Small intestine (tissue), 7 donors: ENCODE measurements around the gene RASL10A. TPM values are rescaled to one million over a fixed set of nuclear protein-coding genes. Genes with fewer than 3 reads are reported as not detected.

Experiments used
- DNase-seq, 2 donors: peaks; one replicate each; pipeline versions ENCODE4 v3.0.0 to v3.0.0-alpha.2; 2013
- FAIRE-seq: peaks from 2 replicates; lab custom pipeline; 2012; peaks lifted over from hg19 to GRCh38; lab: Jason Lieb, UNC
- H3K27ac ChIP-seq, 3 donors: one replicate each; pipeline ENCODE4 v1.5.1; 2013; ENCODE audit warnings: low read length in 2 of 3, mild to moderate bottlenecking in 2 of 3, control low read depth in 1 of 3, inconsistent platforms in 1 of 3, low read depth in 1 of 3, moderate library complexity in 1 of 3
- H3K27me3 ChIP-seq, 3 donors: one replicate each; pipeline ENCODE4 v1.6.1; 2013; ENCODE audit warnings: low read length in 3 of 3, inconsistent platforms in 1 of 3; ENCODE audit not compliant: control insufficient read depth in 3 of 3, insufficient read depth in 3 of 3
- H3K36me3 ChIP-seq, 3 donors: one replicate each; pipeline ENCODE4 v1.6.1; 2013; ENCODE audit warnings: low read length in 3 of 3, inconsistent platforms in 1 of 3, low read depth in 1 of 3, mild to moderate bottlenecking in 1 of 3, moderate library complexity in 1 of 3; ENCODE audit not compliant: control insufficient read depth in 3 of 3, insufficient read depth in 2 of 3
- H3K4me1 ChIP-seq, 3 donors: one replicate each; pipeline ENCODE4 v1.6.1; 2013; ENCODE audit warnings: low read length in 2 of 3, inconsistent platforms in 1 of 3, low read depth in 1 of 3, mild to moderate bottlenecking in 1 of 3, moderate library complexity in 1 of 3; ENCODE audit not compliant: control insufficient read depth in 3 of 3, insufficient read depth in 2 of 3
- H3K4me3 ChIP-seq, 3 donors: one replicate each; pipeline ENCODE4 v1.5.1; 2013; ENCODE audit warnings: low read length in 3 of 3, control low read depth in 1 of 3, inconsistent platforms in 1 of 3, low read depth in 1 of 3, mild to moderate bottlenecking in 1 of 3, moderate library complexity in 1 of 3
- H3K9me3 ChIP-seq, 2 donors: one replicate each; pipeline ENCODE4 v1.6.1; 2013; ENCODE audit warnings: low read depth in 1 of 2, low read length in 1 of 2; ENCODE audit not compliant: control insufficient read depth in 2 of 2, insufficient read depth in 1 of 2
- WGBS, 3 donors: extraction: QIAGEN DNeasy Blood & Tissue Kit; methylation state at CpG; one replicate each; pipeline ENCODE4 v1.1.7; 2013; 5-methylcytosine and 5-hydroxymethylcytosine counted together
- polyA plus RNA-seq, 4 donors: library from polyadenylated mRNA; stranded (reverse) in 3 of 4; unstranded in 1 of 4; fragments of 200-250 nt in 3 of 4; fragments of 120-200 nt in 1 of 4; gene quantifications; one replicate each; pipeline versions ENCODE4 v1.2.1 to v1.2.3, GENCODE V29; 2013
- donor health status: healthy with polysubstance abuse.
- donor health status: control.
- donor health status: control.
- donor health status: Bipolar disorder and iron deficiency.
- donor health status: healthy.

The RASL10A gene
- polyA plus RNA-seq, 4 donors = 0.74 to 4.1 (median 3.8) TPM

DNA sequence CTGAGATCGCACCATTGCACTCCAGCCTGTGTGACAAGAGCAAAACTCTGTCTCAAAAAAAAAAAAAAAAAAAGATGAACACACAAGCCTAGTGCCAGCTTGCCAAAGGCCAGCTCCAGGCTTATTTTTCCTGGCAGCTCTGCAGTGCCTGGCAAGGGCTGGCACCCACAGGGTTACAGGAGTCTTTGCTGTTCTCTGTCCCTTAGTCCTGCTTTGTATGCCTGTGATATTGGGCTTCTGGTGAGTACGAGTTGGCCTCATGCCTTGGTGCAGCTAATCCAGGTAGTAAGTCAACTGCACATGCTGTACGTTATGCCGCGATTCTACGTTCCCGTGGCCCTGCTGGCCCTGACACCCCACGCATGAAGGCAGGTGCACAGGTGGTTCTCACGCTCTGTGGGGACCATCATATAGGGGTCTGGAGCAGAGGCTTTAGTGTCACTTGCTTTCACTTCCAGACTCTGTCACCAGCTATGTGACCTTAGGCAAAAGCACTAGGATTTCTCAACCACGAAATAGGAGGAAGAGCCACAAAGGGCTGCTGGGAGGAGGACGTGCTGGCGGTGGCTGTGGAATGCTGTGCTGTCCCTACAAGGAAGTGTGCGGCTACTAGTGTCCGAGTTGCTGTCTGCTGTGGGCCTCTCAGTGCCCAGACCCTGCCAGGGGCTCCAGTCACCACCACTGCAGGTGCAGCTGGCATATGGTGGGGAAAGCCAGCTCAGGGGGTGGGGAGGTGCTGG lies 21.4 kb upstream of the RASL10A start:
- Histone ChIP-seq H3K4me3 (no peak overlapping the region), H3K36me3 (peaks cover 18 to 100% (median 37%) of the 10 kb centered on the region in 3 donors), H3K27me3 (no peaks in the 10 kb centered on the region), H3K9me3 (no peaks in the 10 kb centered on the region), H3K27ac (no peak overlapping the region), H3K4me1 (no peaks in the 10 kb centered on the region)
- no peak for FAIRE-seq
- no peak for DNase-seq
- 89 to 90% (median 89%) methylated on average over 14 of the region's 14 CpGs for WGBS, 3 donors

DNA sequence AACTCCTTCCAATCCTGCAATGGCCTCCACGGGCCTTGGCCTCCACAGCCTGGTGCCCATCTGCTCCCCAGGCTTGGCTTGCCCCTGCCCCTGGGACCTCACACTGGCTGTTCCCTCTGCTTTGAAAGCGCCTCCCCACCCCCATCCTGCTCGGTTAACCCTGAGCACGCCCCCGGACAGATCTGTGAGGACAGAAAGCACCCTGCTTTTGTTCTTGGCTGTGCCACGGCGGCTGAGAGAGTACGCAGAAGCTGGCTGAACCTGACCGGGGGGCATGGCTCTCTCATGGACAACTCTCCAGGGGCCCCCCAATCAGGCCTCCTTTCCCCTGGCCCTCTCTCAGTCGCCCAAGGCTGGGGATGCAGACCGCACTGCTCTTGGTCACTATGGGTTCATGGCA lies 20.2 kb upstream of the RASL10A start:
- Histone ChIP-seq H3K27me3 (no peaks in the 10 kb centered on the region), H3K4me3 (no peak overlapping the region), H3K27ac (no peak overlapping the region), H3K9me3 (no peaks in the 10 kb centered on the region), H3K36me3 (peaks cover 15 to 100% (median 39%) of the 10 kb centered on the region in 3 donors), H3K4me1 (no peaks in the 10 kb centered on the region)
- 91 to 96% (median 92%) methylated on average over 11 of the region's 11 CpGs for WGBS, 3 donors
- DNase-seq (no peak), FAIRE-seq (no peak)

DNA sequence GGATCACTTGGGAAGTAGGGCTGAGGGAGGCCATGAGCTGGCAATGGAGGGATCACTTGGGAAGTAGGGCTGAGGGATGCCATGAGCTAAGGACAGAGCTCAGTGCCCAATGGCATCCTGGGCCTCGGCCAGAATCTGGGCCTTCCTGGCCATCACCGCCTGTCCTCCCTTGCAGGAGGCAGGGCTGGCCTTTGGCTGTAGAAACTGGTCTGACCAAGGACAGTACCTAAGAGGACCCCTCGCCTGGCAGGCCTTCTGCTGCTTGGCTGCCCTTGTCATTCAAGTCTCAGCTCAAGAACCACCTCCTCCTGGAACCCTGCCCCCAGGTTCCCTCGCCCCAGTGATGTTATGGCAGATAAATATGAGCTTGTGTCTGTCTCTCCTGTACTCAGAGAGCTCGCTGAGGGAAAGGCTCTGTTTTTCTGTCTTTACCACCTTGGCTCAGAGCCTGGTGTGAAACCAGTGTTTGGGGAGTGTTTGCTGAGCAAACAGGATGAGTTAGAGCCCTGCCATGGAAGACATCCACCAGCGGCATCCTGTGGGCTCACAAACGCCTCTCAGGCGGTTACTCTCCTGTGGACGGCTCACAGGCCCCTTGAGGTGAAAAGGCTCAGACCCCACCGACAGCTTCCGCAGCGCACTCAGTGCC lies 19.3 kb upstream of the RASL10A start:
- Histone ChIP-seq H3K36me3 (peaks cover 20 to 100% (median 33%) of the 10 kb centered on the region in 3 donors), H3K4me1 (no peaks in the 10 kb centered on the region), H3K27me3 (no peaks in the 10 kb centered on the region), H3K4me3 (no peak overlapping the region), H3K9me3 (no peaks in the 10 kb centered on the region), H3K27ac (no peak overlapping the region)
- FAIRE-seq (no peak), DNase-seq (no peak)
- 89 to 96% (median 94%) methylated on average over 10 to 12 of the region's 12 CpGs for WGBS, 3 donors

DNA sequence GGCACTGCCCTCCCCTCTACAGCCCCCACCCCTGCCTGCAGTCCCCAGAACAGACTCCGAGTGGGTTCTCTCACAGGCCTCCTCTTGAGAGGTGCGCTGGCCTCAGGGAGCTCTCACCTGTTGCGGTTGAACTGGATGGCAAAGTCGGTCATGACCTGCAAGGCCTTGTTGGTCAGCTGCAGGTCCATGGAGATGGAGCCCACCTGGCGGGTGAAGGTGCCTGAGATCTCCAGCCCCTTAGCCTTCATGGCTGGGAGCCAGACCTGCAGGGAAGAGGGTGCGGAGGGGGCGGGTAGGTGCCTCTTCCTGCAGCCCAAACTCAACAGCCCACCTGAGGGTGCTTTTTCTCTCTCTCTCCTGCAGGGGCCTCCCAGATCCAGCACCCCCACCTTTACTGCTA lies 18.7 kb upstream of the RASL10A start:
- no peak for DNase-seq
- Histone ChIP-seq H3K27ac (no peak overlapping the region), H3K4me1 (no peaks in the 10 kb centered on the region), H3K9me3 (no peaks in the 10 kb centered on the region), H3K36me3 (peaks cover 19 to 100% (median 35%) of the 10 kb centered on the region in 3 donors), H3K4me3 (no peak overlapping the region), H3K27me3 (no peaks in the 10 kb centered on the region)
- FAIRE-seq = no peak
- 96 to 97% (median 97%) methylated on average over 7 of the region's 7 CpGs for WGBS, 3 donors

DNA sequence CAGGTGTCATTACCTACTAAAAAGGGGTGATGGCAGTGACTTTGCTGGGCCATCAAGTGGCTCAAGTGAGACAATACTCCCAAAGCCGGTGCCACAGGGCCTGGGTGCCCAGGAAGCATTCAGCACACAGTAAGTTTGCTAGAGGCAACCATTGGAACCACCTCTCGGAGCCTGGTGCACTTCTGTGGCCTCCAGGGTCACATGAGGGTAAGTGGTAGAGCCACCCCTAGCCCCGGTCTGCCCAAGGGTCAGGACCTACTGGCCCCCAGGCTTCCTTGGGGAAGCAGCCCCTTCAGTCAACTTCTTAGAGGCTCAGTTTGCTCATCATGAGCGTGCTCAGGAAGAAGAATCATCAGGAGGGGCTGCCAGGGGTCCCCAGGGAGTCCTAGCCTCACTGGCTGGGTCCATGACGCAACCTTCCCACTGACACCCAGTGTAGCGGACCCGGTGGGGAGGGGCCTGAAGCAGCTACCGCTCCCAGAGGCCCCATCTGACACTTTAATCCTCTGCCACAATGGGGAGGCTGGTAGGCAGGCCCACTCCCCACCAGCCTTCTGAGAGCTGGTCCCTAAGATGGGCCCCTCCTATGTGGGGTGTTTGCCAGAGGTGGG lies 17.5 kb upstream of the RASL10A start:
- DNase-seq (no peak), FAIRE-seq (no peak)

DNA sequence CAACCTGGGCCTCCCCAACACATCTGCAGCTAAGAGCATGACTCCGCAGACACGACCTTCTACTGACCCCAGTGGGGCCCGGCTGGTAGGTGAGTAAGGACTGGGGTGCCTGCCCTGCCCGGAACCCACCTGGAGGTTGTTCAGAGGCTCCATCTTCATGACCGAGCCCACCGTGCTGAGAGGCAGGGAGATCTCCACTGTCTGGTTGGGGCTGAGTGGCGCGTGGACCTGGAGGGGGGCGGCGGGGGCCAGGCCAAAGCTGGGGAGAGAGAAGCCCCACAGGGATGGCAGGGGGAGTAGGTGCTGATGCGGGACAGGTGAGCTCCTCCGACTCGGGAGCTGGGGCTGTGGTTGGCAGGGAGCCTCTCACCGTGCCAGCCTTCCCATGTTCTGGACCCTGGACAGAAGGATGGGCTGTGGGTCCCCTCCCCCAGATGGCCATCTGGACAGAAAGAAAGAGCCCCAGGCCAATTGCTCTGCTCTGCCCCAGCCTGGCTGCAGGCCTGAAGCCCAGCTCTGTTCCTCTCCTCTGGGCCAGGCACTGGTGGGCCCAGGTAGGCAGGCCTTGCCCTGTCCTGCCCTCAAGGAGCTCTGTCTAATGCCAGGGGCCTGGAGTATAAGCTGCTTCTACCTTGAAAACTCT lies 16.3 kb upstream of the RASL10A start:
- Histone ChIP-seq H3K4me3 (no peak overlapping the region), H3K9me3 (no peaks in the 10 kb centered on the region), H3K27ac (no peak overlapping the region), H3K36me3 (peaks cover 26 to 100% (median 29%) of the 10 kb centered on the region in 3 donors), H3K4me1 (no peaks in the 10 kb centered on the region), H3K27me3 (no peaks in the 10 kb centered on the region)
- 85 to 88% (median 87%) methylated on average over 12 to 14 of the region's 14 CpGs for WGBS, 3 donors
- DNase-seq (no peak), FAIRE-seq (no peak)

More for the DNA sequence above, 17.5 kb upstream of the RASL10A start:
- H3K9me3 ChIP-seq = no peaks in the 10 kb centered on the region
- no peaks in the 10 kb centered on the region for H3K4me1 ChIP-seq
- no peak overlapping the region for H3K4me3 ChIP-seq
- H3K27me3 ChIP-seq = no peaks in the 10 kb centered on the region
- H3K27ac ChIP-seq = no peak overlapping the region
- peaks cover 19 to 100% (median 29%) of the 10 kb centered on the region in 3 donors for H3K36me3 ChIP-seq
- WGBS, 3 donors = 93 to 97% (median 97%) methylated on average over 8 of the region's 8 CpGs

DNA sequence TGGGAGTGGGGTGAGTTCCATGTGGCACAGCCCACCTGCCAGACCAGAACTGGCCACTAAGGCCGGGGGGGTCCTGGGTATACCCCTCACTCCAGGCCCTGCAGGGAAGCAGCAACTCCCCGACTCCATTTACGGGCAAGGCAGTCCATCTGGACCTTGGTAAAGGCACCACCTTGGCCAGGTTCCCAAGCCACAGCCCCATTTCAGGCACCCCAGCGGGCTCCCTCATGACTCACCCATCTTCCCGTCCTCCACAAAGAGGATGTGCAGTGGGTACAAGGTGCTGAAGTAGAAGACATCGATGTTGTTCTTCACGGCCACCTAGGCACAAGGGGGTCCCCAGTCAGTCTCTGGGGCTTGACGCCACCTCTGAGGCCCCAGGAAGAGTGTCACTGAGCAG lies 15.7 kb upstream of the RASL10A start:
- FAIRE-seq = no peak
- H3K4me3 ChIP-seq = no peak overlapping the region
- peaks cover 26 to 100% (median 30%) of the 10 kb centered on the region in 3 donors for H3K36me3 ChIP-seq
- no peak overlapping the region for H3K27ac ChIP-seq
- no peaks in the 10 kb centered on the region for H3K9me3 ChIP-seq
- H3K4me1 ChIP-seq = no peaks in the 10 kb centered on the region
- no peaks in the 10 kb centered on the region for H3K27me3 ChIP-seq
- no peak for DNase-seq
- 83 to 89% (median 86%) methylated on average over 8 of the region's 8 CpGs for WGBS, 3 donors

DNA sequence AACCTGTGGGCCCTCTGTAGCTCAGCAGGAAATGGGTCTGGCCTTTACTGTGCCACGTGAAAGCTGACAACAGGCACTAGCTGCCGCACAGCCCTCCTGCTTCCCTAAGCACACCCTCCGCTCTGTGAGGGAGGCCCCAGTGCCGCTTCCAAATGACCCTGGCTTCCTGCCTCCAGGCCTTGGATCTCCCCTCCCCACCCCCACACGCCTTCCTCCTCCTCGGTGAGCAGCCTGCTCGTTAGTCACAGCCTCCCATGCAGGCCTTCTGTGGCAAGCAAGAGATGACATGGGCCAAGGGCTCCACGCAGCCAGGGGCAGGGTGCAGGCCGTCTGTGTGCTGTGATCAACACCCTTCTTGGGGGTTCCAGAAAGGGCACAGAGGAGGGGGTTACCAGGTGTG lies 15.3 kb upstream of the RASL10A start:
- peaks cover 26 to 100% (median 28%) of the 10 kb centered on the region in 3 donors for H3K36me3 ChIP-seq

More for the DNA sequence above, 15.3 kb upstream of the RASL10A start:
- WGBS, 3 donors = 55 to 88% (median 81%) methylated on average over 9 of the region's 9 CpGs
- Histone ChIP-seq H3K27ac (no peak overlapping the region), H3K4me3 (no peak overlapping the region), H3K27me3 (no peaks in the 10 kb centered on the region), H3K9me3 (no peaks in the 10 kb centered on the region), H3K4me1 (no peaks in the 10 kb centered on the region)
- FAIRE-seq (no peak), DNase-seq (no peak)
